Lower leg skin (tissue), 4 donors: ENCODE results near the gene MYL12B. TPM values are rescaled to one million over a fixed set of nuclear protein-coding genes. Genes with fewer than 3 reads are reported as not detected.
A peak's percentile ranks its signal among the peaks of the same experiment; 100 is the strongest.

Source experiments
- DNase-seq, 2 donors: peaks; one replicate each; pipeline ENCODE4 v3.0.0-alpha.2; 2019; ENCODE audit warnings: low spot score in 2 of 2
- H3K4me3 ChIP-seq: fragments of 200-600 bp; sonication (generic); 2 replicates; pipeline ENCODE4 v1.5.1; 2017; ENCODE audit warnings: mild to moderate bottlenecking, low read depth; ENCODE audit not compliant: poor library complexity, severe bottlenecking
- POLR2A ChIP-seq, 2 donors: fragments of 450-650 bp; IDR thresholded peaks; one replicate each; pipeline ENCODE4 v1.6.1; 2016 to 2017; ENCODE audit warnings: antibody characterized with exemption in 2 of 2, mild to moderate bottlenecking in 1 of 2, moderate library complexity in 1 of 2
- WGBS, 2 donors: methylation state at CpG; one replicate each; pipeline ENCODE4 v1.1.5; 2018; 5-methylcytosine and 5-hydroxymethylcytosine counted together
- intact Hi-C: fragments of 100-400 bp; cut with DNase I; formaldehyde crosslinking; loops from one replicate; pipeline ENCODE4 v1.15.0; 2023; ENCODE audit warnings: low total_unique reads
- total RNA-seq, 4 donors: library from RNA; depleted of rRNA; stranded (reverse); fragments of >200 nt; gene quantifications; one replicate each; pipeline ENCODE4 v1.1.0, GENCODE V29; 2016
- TF ChIP-seq, protein P1 (sequence below), 3 donors: fragments of 450-650 bp; IDR thresholded peaks; one replicate each; pipeline ENCODE4 v1.5.1; 2016; ENCODE audit warnings: antibody characterized with exemption in 3 of 3, mild to moderate bottlenecking in 3 of 3, moderate library complexity in 2 of 3

Gene MYL12B
- 100 to 1,000 TPM; 240 to 360 (median 286) TPM for total RNA-seq

GRCh38 chr18:3261373-3262233, at the start of gene MYL12B:
Gene MYL12B (plus strand): TSS chr18:3262133. CDS start chr18:3272899, 10,766 bp downstream.
- peak within 1 kb of the TSS; percentile 100 for H3K4me3 ChIP-seq
- peak; percentile 71 to 97 for DNase-seq
- intact Hi-C loops: no loop called here
- TF ChIP-seq, protein P1, sequence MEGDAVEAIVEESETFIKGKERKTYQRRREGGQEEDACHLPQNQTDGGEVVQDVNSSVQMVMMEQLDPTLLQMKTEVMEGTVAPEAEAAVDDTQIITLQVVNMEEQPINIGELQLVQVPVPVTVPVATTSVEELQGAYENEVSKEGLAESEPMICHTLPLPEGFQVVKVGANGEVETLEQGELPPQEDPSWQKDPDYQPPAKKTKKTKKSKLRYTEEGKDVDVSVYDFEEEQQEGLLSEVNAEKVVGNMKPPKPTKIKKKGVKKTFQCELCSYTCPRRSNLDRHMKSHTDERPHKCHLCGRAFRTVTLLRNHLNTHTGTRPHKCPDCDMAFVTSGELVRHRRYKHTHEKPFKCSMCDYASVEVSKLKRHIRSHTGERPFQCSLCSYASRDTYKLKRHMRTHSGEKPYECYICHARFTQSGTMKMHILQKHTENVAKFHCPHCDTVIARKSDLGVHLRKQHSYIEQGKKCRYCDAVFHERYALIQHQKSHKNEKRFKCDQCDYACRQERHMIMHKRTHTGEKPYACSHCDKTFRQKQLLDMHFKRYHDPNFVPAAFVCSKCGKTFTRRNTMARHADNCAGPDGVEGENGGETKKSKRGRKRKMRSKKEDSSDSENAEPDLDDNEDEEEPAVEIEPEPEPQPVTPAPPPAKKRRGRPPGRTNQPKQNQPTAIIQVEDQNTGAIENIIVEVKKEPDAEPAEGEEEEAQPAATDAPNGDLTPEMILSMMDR (IDR thresholded peaks at IDR 0.05): no peak
- peak in 1 of 2 donors; percentile 51 for TF ChIP-seq POLR2A (IDR thresholded peaks at IDR 0.05)
- 0 to 1% methylated on average over 40 to 53 of the region's 84 CpGs for WGBS, 2 donors

DNA sequence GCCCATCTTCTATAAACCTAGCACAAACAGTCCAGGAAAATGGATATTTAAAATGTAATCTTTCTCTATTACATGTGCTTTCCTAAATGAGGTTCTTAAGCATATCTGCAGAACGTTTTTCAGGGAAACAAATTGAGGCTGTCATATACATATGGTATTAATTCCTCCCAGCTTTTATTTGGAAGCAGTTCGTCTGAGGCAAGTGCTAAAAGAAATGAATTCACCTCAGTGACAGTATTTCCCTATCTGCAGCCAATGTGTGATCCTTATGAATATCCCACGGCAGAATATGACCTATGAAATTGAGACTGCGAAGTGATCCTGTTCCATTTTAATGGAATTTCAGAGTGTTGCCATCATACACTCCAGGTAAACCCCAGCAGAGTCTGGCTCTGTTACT, 49.3 kb upstream of the MYL12B start:
- TF ChIP-seq POLR2A (IDR thresholded peaks at IDR 0.05): no peak
- TF ChIP-seq, protein P1 (IDR thresholded peaks at IDR 0.05): no peak
- WGBS, 2 donors: 56 to 66% methylated on average over 4 of the region's 4 CpGs
- DNase-seq: no peak
- no peak overlapping the region for H3K4me3 ChIP-seq
- intact Hi-C loops: no loop called here

- no peak overlapping the region for H3K4me3 ChIP-seq
- TF ChIP-seq, protein P1 (IDR thresholded peaks at IDR 0.05): no peak
- no peak for TF ChIP-seq POLR2A (IDR thresholded peaks at IDR 0.05)
- 49 to 56% methylated on average over 6 of the region's 6 CpGs for WGBS, 2 donors
- DNase-seq: no peak
- intact Hi-C loops: no loop called here
These were observed 48.5 kb upstream of the MYL12B start for GRCh38 chr18:3213300-3214059.

DNA sequence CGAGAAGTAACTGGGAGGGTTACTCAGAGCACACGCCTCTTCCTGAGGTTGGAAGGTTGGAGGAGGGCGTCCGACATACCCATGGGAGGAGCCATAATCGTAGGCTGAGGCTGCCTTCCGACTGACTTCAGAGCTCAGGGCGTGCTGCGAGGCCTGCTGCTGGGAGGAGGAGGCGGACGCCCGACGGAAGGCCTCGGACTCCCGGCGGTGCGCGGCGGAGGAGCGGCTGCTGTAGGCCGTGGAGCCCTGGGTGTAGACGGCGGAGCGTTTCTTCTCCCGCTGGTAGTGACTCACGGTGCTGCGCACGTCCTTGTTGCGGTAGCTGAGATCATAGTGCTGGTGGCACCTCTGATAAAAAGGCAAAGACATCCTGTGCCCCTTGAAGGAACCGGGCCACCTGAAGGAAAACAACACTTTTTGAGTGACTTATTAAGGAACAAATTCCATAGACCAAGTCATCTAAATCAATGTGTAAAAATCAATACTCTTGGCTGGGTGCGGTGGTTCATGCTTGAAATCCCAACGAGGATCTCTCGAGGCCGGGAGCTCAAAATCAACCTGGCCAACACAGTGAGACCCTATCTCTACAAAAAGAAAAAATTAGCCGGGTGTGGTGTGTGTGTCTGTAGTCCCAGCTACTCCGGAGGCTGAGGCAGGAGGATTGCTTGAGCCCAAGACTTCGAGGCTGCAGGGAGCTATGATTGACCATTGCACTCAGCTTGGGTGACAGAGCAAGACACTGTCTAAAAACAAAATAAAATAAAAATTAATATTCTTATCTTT, 46.9 kb upstream of the MYL12B start:
- no peak for DNase-seq
- TF ChIP-seq, protein P1 (IDR thresholded peaks at IDR 0.05): no peak
- TF ChIP-seq POLR2A (IDR thresholded peaks at IDR 0.05): no peak
- intact Hi-C loops: no loop called here
- WGBS, 2 donors: 94 to 97% methylated on average over 36 of the region's 36 CpGs
- H3K4me3 ChIP-seq: no peak overlapping the region

DNA sequence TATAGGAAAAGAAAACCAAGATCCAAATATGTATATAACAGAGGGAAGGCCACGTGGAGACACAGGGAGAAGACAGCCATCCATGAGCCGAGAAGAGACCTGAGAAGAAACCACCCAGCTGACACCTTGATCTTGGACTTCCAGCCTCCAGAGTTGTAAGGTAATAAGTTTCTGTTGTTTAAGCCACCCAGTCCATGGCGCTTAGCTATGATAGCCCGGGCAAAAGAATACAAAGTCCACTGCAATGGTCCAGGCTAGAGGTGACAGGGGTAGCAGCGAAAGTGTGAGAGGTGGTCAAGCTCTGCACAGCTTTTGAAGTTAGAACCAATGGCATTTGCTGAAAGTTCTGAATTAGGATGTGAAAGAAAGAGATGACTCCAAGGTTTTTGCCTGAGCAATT, 44.9 kb upstream of the MYL12B start:
- no peak for TF ChIP-seq POLR2A (IDR thresholded peaks at IDR 0.05)
- TF ChIP-seq, protein P1 (IDR thresholded peaks at IDR 0.05): no peak
- H3K4me3 ChIP-seq: no peak overlapping the region
- intact Hi-C loops: no loop called here
- DNase-seq: no peak
- WGBS, 2 donors: 87 to 97% methylated on average over 5 of the region's 5 CpGs
